OCI-LY7 (cell line): ENCODE results near the gene SLC20A1. TPM values are rescaled to one million over a fixed set of nuclear protein-coding genes. Genes with fewer than 3 reads are reported as not detected.

Experiments used
- BruUV-seq: library from RNA; stranded (reverse); fragments of 400-500 nt; replicated peaks from 2 replicates; lab custom pipeline; 2021; lab: Mats Ljungman, UMichigan
- CTCF ChIA-PET: fragments of 300-600 bp; sonication (Branson Sonifier 250); formaldehyde crosslinking; loops from one replicate; lab custom pipeline; 2022; ENCODE audit warnings: antibody characterized with exemption; ENCODE audit not compliant: unreplicated experiment; lab: Charles Lee
- POLR2A ChIA-PET: fragments of 300-600 bp; sonication (Branson Sonifier 250); formaldehyde crosslinking; loops from one replicate; lab custom pipeline; 2022; ENCODE audit warnings: antibody characterized with exemption; lab: Charles Lee
- DNase-seq: peaks from one replicate; pipeline ENCODE4 v3.0.0-alpha.2; 2015; ENCODE audit warnings: low spot score
- H2AFZ ChIP-seq: fragments of 200-600 bp; sonication (generic), shearing (Covaris generic); 2 replicates; pipeline ENCODE4 v1.6.1; 2014; ENCODE audit warnings: mild to moderate bottlenecking, antibody characterized with exemption, low read length, moderate library complexity
- H3K27ac ChIP-seq: fragments of 200-600 bp; sonication (generic); 2 replicates; pipeline ENCODE4 v1.5.1; 2014; ENCODE audit warnings: mixed run types, low read depth, mild to moderate bottlenecking, moderate library complexity, low read length, inconsistent platforms; ENCODE audit not compliant: poor library complexity, severe bottlenecking
- H3K36me3 ChIP-seq: fragments of 200-600 bp; sonication (generic); 2 replicates; pipeline ENCODE4 v1.6.1; 2014; ENCODE audit warnings: mild to moderate bottlenecking, antibody characterized with exemption, low read length, moderate library complexity, mixed read lengths; ENCODE audit not compliant: insufficient read depth
- H3K4me1 ChIP-seq: fragments of 200-600 bp; sonication (generic); 2 replicates; pipeline ENCODE4 v1.5.1; 2014; ENCODE audit warnings: mild to moderate bottlenecking, low read length; ENCODE audit not compliant: insufficient read depth, poor library complexity, severe bottlenecking
- H3K4me2 ChIP-seq: fragments of 200-600 bp; sonication (generic); 2 replicates; pipeline ENCODE4 v1.6.1; 2014; ENCODE audit warnings: mild to moderate bottlenecking, low read length
- H3K4me3 ChIP-seq: fragments of 200-600 bp; sonication (generic); 2 replicates; pipeline ENCODE4 v1.5.1; 2014; ENCODE audit warnings: mild to moderate bottlenecking, low read depth, low read length; ENCODE audit not compliant: poor library complexity, severe bottlenecking
- H3K79me2 ChIP-seq: fragments of 200-600 bp; sonication (generic); 2 replicates; pipeline ENCODE4 v1.6.1; 2016; ENCODE audit warnings: low read depth, mild to moderate bottlenecking, low read length, moderate library complexity, mixed read lengths; ENCODE audit not compliant: insufficient read depth
- H3K9me2 ChIP-seq: fragments of 200-600 bp; sonication (generic); 2 replicates; pipeline ENCODE4 v1.6.1; 2016; ENCODE audit warnings: mild to moderate bottlenecking, low read length, mixed read lengths; ENCODE audit not compliant: insufficient read depth
- H3K9me3 ChIP-seq: fragments of 200-600 bp; sonication (generic); 2 replicates; pipeline ENCODE4 v1.6.1; 2014; ENCODE audit warnings: mild to moderate bottlenecking, mixed run types, low read length, mixed read lengths
- H4K20me1 ChIP-seq: fragments of 200-600 bp; sonication (generic); 2 replicates; pipeline ENCODE4 v1.6.1; 2014; ENCODE audit warnings: mild to moderate bottlenecking, antibody characterized with exemption, low read length, moderate library complexity, mixed read lengths; ENCODE audit not compliant: insufficient read depth
- EZH2phosphoT487 ChIP-seq: fragments of 200-600 bp; sonication (generic); IDR thresholded peaks from 2 replicates; pipeline ENCODE4 v1.6.1; 2018; ENCODE audit warnings: low read depth, borderline replicate concordance, mild to moderate bottlenecking, mixed run types, antibody characterized with exemption, low read length, moderate library complexity, mixed read lengths
- intact Hi-C: fragments of 100-400 bp; cut with micrococcal nuclease; formaldehyde crosslinking; loops from one replicate; pipeline ENCODE4 v1.10.0; 2022; ENCODE audit not compliant: unreplicated experiment
- total RNA-seq, 2 experiments: library from RNA; depleted of rRNA in 1 of 2; stranded (reverse); fragments of >200 nt in 1 of 2; shearing (Covaris generic) in 1 of 2; gene quantifications; 2 replicates each; pipeline ENCODE4 v1.2.3, GENCODE V29; 2014 to 2022
- TF ChIP-seq, protein P1 (sequence below): fragments of 200-600 bp; sonication (generic); conservative IDR thresholded peaks from 2 replicates; pipeline ENCODE4 v1.5.1; 2014; ENCODE audit warnings: mild to moderate bottlenecking, antibody characterized with exemption, low read length, moderate library complexity, mixed read lengths

Gene SLC20A1
- total RNA-seq, 2 experiments from 2014 or later = 64.8 to 89.5 TPM

DNA sequence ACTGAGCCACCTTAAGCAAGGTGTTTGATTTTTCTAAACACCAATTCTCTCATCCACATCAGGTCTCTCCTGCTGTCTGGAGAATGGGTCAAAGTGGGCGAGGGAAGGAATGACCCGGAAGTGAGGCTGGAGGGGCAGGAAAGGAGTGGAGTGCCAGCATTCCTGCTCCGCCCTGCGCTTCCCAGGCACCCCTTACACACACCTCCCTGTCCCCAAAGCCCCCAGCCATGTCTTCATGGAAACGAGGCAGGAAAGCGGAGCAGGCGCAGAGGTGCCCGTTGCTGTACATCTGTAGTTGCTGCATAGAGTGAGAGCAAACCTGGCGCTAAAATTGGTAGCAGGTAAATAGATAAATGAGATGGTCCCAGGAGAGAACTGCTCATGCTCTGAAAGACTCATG, 47.9 kb downstream of the SLC20A1 start:
- CTCF ChIA-PET = no interaction called here
- no peaks in the 10 kb centered on the region for H3K36me3 ChIP-seq
- H3K4me2 ChIP-seq = no peak overlapping the region
- H3K4me3 ChIP-seq = no peak overlapping the region
- POLR2A ChIA-PET = interaction anchor here (1.5 kb wide), 1 partner anchor 17 kb away, joined by 4 read pairs; no protein-coding TSS in a partner anchor
- peaks cover 4% of the 10 kb centered on the region for H3K4me1 ChIP-seq
- no peak for DNase-seq
- TF ChIP-seq, protein P1, sequence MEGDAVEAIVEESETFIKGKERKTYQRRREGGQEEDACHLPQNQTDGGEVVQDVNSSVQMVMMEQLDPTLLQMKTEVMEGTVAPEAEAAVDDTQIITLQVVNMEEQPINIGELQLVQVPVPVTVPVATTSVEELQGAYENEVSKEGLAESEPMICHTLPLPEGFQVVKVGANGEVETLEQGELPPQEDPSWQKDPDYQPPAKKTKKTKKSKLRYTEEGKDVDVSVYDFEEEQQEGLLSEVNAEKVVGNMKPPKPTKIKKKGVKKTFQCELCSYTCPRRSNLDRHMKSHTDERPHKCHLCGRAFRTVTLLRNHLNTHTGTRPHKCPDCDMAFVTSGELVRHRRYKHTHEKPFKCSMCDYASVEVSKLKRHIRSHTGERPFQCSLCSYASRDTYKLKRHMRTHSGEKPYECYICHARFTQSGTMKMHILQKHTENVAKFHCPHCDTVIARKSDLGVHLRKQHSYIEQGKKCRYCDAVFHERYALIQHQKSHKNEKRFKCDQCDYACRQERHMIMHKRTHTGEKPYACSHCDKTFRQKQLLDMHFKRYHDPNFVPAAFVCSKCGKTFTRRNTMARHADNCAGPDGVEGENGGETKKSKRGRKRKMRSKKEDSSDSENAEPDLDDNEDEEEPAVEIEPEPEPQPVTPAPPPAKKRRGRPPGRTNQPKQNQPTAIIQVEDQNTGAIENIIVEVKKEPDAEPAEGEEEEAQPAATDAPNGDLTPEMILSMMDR = no peak
- no peak for TF ChIP-seq EZH2phosphoT487
- no peak overlapping the region for H3K27ac ChIP-seq
- no peaks in the 10 kb centered on the region for H3K9me3 ChIP-seq
- no peak overlapping the region for H2AFZ ChIP-seq
- no peaks in the 10 kb centered on the region for H3K9me2 ChIP-seq
- no TSS peak for BruUV-seq
- H4K20me1 ChIP-seq = no peaks in the 10 kb centered on the region
- intact Hi-C loops = loop anchor here (5.0 kb wide), 1 partner anchor 34 kb away; no protein-coding TSS in a partner anchor
- no peaks in the 10 kb centered on the region for H3K79me2 ChIP-seq

DNA sequence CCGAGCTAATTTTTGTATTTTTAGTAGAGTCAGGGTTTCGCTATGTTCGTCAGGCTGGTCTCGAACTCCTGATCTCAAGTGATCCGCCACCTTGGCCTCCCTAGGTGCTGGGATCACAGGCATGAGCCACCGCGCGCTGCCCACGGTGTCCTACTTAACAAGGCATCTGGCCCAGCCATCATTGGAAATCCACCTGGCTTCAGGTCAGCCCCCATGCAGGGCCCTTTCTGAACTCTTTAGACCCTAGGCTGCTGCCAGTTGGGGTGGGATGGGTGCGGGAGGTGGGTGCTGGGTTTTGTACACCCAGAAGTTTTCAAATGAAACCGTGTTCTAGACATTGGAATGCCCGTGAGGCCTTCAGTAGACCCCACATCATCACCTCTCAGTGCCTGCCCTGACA, 48.4 kb downstream of the SLC20A1 start:
- H3K4me3 ChIP-seq = no peak overlapping the region
- no peak for TF ChIP-seq EZH2phosphoT487
- TF ChIP-seq, protein P1 = no peak
- intact Hi-C loops = loop anchor here (5.0 kb wide), 1 partner anchor 33 kb away; no protein-coding TSS in a partner anchor
- H3K27ac ChIP-seq = no peak overlapping the region
- no peaks in the 10 kb centered on the region for H3K79me2 ChIP-seq
- peaks cover 4% of the 10 kb centered on the region for H3K4me1 ChIP-seq
- ChIA-PET POLR2A (no interaction called here), CTCF (no interaction called here)
- H2AFZ ChIP-seq = no peak overlapping the region
- no peaks in the 10 kb centered on the region for H3K9me2 ChIP-seq
- H4K20me1 ChIP-seq = no peaks in the 10 kb centered on the region
- no TSS peak for BruUV-seq
- no peak overlapping the region for H3K4me2 ChIP-seq
- no peaks in the 10 kb centered on the region for H3K9me3 ChIP-seq
- no peak for DNase-seq
- H3K36me3 ChIP-seq = no peaks in the 10 kb centered on the region

DNA sequence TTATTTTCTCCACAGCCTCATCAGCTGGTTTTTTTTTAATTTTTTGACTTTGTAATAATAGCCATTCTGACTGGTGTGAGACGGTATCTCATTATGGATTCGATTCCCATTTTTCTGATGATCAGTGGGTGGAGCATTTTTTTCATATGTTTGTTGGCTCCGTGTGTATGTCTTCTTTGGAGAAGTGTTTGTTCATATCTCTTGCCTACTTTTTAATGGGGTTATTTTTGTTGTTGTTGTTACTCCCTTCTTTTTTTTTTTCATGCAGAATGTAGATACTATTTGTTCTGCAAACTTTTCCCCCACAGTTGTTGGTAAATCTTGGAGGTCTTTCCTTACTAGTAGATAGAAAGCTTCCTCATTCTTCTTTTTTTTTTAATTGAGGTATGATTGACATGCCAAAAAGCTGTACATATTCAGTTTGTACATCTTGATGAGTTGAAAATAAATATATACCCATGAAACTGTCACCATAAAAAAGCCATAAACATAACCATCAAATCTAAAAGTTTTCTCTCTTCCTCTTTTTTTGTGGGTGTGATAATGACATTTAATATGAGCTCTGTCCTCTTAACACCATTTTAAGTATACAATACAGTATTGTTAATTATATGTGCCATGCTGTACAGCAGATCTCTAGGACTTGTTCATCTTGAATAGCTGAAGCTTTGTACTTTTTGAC, 53.2 kb downstream of the SLC20A1 start:
- no peak overlapping the region for H2AFZ ChIP-seq
- no peak overlapping the region for H3K4me3 ChIP-seq
- H3K9me3 ChIP-seq = no peaks in the 10 kb centered on the region
- BruUV-seq = no TSS peak
- intact Hi-C loops = no loop called here
- POLR2A ChIA-PET = interaction anchor here (0.6 to 3.0 kb wide), 6 partner anchors 9 to 66 kb away, joined by 3 to 15 read pairs (median 4); no protein-coding TSS in a partner anchor
- H3K36me3 ChIP-seq = no peaks in the 10 kb centered on the region
- TF ChIP-seq, protein P1 = no peak
- TF ChIP-seq EZH2phosphoT487 = no peak
- H3K79me2 ChIP-seq = no peaks in the 10 kb centered on the region
- CTCF ChIA-PET = no interaction called here
- no peaks in the 10 kb centered on the region for H3K9me2 ChIP-seq
- no peak overlapping the region for H3K4me2 ChIP-seq
- no peaks in the 10 kb centered on the region for H3K4me1 ChIP-seq
- no peak for DNase-seq
- H3K27ac ChIP-seq = no peak overlapping the region
- no peaks in the 10 kb centered on the region for H4K20me1 ChIP-seq
